HepG2 (cell line): ENCODE data around the gene IPO5. TPM values are rescaled to one million over a fixed set of nuclear protein-coding genes. Genes with fewer than 3 reads are reported as not detected.

Source experiments
- BORCS8-MEF2B ChIP-seq: sonication (generic); formaldehyde crosslinking; IDR thresholded peaks from 2 replicates; pipeline ENCODE4 v1.8.0; 2022; ENCODE audit warnings: mild to moderate bottlenecking, missing genetic modification reagents
- CAMTA2 ChIP-seq: sonication (generic); formaldehyde crosslinking; IDR thresholded peaks from 2 replicates; pipeline ENCODE4 v1.4.0; 2020; ENCODE audit warnings: mild to moderate bottlenecking, missing genetic modification reagents, borderline replicate concordance
- EP300 ChIP-seq, 3 experiments: sonication (generic) in 1 of 3; formaldehyde crosslinking in 1 of 3; IDR thresholded peaks; 2 replicates each; pipeline versions ENCODE4 v1.5.1 to v1.6.1; 2011 to 2020; ENCODE audit warnings: low read depth in 2 of 3, low read length in 2 of 3, borderline replicate concordance in 1 of 3, improper control_type of control experiment in 1 of 3, mild to moderate bottlenecking in 1 of 3, missing genetic modification reagents in 1 of 3, moderate library complexity in 1 of 3
- ESRRA ChIP-seq: sonication (generic); formaldehyde crosslinking; IDR thresholded peaks from 2 replicates; pipeline ENCODE4 v1.5.1; 2020; ENCODE audit warnings: mild to moderate bottlenecking, low read depth, missing genetic modification reagents
- HDAC1 ChIP-seq: sonication (generic); formaldehyde crosslinking; IDR thresholded peaks from 2 replicates; pipeline ENCODE4 v1.5.1; 2020; ENCODE audit warnings: mild to moderate bottlenecking, missing genetic modification reagents
- HIC2 ChIP-seq: sonication (generic); formaldehyde crosslinking; IDR thresholded peaks from 2 replicates; pipeline ENCODE4 v1.9.0; 2022; ENCODE audit warnings: low read depth, missing genetic modification reagents
- SALL1 ChIP-seq: sonication (generic); formaldehyde crosslinking; IDR thresholded peaks from 2 replicates; pipeline ENCODE4 v1.8.0; 2022; ENCODE audit warnings: mild to moderate bottlenecking, missing genetic modification reagents
- ZBTB3 ChIP-seq: sonication (generic); formaldehyde crosslinking; IDR thresholded peaks from 2 replicates; pipeline ENCODE4 v1.4.0; 2020; ENCODE audit warnings: low read depth, mild to moderate bottlenecking, moderate library complexity, missing genetic modification reagents, borderline replicate concordance
- ZMYM3 ChIP-seq: sonication (generic); formaldehyde crosslinking; IDR thresholded peaks from 2 replicates; pipeline ENCODE4 v1.5.1; 2020; ENCODE audit warnings: mild to moderate bottlenecking, missing genetic modification reagents
- ZNF124 ChIP-seq: sonication (generic); formaldehyde crosslinking; IDR thresholded peaks from 2 replicates; pipeline ENCODE4 v1.4.0; 2020; ENCODE audit warnings: missing genetic modification reagents
- ZNF143 ChIP-seq: sonication (generic); formaldehyde crosslinking; IDR thresholded peaks from 2 replicates; pipeline ENCODE4 v1.4.0; 2020; ENCODE audit warnings: missing genetic modification reagents
- ZNF274 ChIP-seq: sonication (generic); formaldehyde crosslinking; IDR thresholded peaks from 2 replicates; pipeline ENCODE4 v1.5.1; 2020; ENCODE audit warnings: mild to moderate bottlenecking, missing genetic modification reagents
- ZNF496 ChIP-seq: sonication (generic); formaldehyde crosslinking; IDR thresholded peaks from 2 replicates; pipeline ENCODE4 v1.8.1; 2023; ENCODE audit warnings: mild to moderate bottlenecking, moderate library complexity, missing genetic modification reagents; ENCODE audit not compliant: insufficient replicate concordance
- ZNF609 ChIP-seq: sonication (generic); formaldehyde crosslinking; IDR thresholded peaks from 2 replicates; pipeline ENCODE4 v1.4.0; 2020; ENCODE audit warnings: mild to moderate bottlenecking, missing genetic modification reagents, borderline replicate concordance
- ZNF761 ChIP-seq: sonication (generic); formaldehyde crosslinking; conservative IDR thresholded peaks from 2 replicates; pipeline ENCODE4 v1.4.0; 2020; ENCODE audit warnings: mild to moderate bottlenecking, missing genetic modification reagents
- polyA plus RNA-seq, 8 experiments: library from polyadenylated mRNA; depleted of rRNA in 3 of 8; stranded (reverse) in 7 of 8; unstranded in 1 of 8; fragments of >200 nt; fragmentation: Illumina TruSeq in 4 of 8; extraction: Trizol in 4 of 8; gene quantifications; 2 replicates each; pipeline versions ENCODE4 v1.2.1 to v1.2.3, GENCODE V29; 2011 to 2016; ENCODE audit warnings: low read depth in 4 of 8, missing spikeins in 1 of 8, mixed read lengths in 1 of 8; ENCODE audit not compliant: insufficient read depth in 1 of 8
- total RNA-seq, 5 experiments: library from RNA; depleted of rRNA; stranded (reverse); fragments of >200 nt; fragmentation: Illumina TruSeq; extraction: Trizol; gene quantifications; 2 replicates each; pipeline ENCODE4 v1.2.3, GENCODE V29; 2016; ENCODE audit warnings: low read depth in 1 of 5
- TF ChIP-seq, protein P1 (sequence below): sonication (generic); formaldehyde crosslinking; conservative IDR thresholded peaks from 2 replicates; pipeline ENCODE4 v1.4.0; 2020; ENCODE audit warnings: mild to moderate bottlenecking, missing genetic modification reagents, moderate library complexity
- TF ChIP-seq, protein P2 (sequence below): IDR thresholded peaks from 2 replicates; pipeline ENCODE4 v1.6.1; 2012; ENCODE audit warnings: inconsistent platforms

The IPO5 gene
- total and polyA plus RNA-seq, 2 of the 13 experiments (the other 11 are each of a cell fraction or from before 2014, with no cell fraction given) = 155 to 242 TPM

DNA sequence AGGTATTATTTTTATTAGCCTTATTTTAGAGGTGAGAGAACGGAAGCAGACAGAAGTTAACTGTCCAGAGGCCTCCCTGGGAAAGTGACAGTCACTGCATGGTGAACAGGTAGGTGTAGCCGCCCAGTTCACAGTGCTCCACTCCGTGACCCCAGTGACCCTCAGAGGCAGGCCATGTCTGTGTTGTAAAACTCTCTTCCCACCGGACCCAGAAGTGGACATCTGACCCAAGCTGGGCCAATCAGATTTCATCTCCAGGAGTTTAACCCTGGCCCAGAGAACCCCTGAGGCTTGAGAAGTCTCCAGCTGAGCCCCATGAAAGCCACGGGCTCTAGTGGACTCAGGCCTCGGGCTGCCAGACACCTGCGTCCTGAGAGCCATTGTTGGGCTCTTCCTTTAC, 105.8 kb downstream of the IPO5 start (continued):
- no peak for TF ChIP-seq EP300 (IDR thresholded peaks at IDR 0.05; ENCODE audit: low read depth in 2 of 2, low read length in 2 of 2)
- no peak for TF ChIP-seq EP300 (CRISPR knock-in tag; IDR thresholded peaks at IDR 0.05; ENCODE audit: borderline replicate concordance)
- TF ChIP-seq HIC2 (CRISPR knock-in tag) = no peak
- no peak for TF ChIP-seq ZNF124 (CRISPR knock-in tag)
- no peak for TF ChIP-seq ZNF143
- no peak for TF ChIP-seq ZBTB3 (CRISPR knock-in tag)
- TF ChIP-seq HDAC1 (CRISPR knock-in tag) = no peak
- no peak for TF ChIP-seq ZMYM3
- TF ChIP-seq ZNF761 (CRISPR knock-in tag) = no peak
- TF ChIP-seq ESRRA (CRISPR knock-in tag) = no peak
- TF ChIP-seq CAMTA2 (CRISPR knock-in tag) = no peak
- TF ChIP-seq ZNF496 = no peak
- TF ChIP-seq SALL1 (CRISPR knock-in tag) = 0 out of 2 replicates have a peak, but pooled peaks have one; percentile 29
- TF ChIP-seq BORCS8-MEF2B (CRISPR knock-in tag) = no peak
- TF ChIP-seq, protein P1, sequence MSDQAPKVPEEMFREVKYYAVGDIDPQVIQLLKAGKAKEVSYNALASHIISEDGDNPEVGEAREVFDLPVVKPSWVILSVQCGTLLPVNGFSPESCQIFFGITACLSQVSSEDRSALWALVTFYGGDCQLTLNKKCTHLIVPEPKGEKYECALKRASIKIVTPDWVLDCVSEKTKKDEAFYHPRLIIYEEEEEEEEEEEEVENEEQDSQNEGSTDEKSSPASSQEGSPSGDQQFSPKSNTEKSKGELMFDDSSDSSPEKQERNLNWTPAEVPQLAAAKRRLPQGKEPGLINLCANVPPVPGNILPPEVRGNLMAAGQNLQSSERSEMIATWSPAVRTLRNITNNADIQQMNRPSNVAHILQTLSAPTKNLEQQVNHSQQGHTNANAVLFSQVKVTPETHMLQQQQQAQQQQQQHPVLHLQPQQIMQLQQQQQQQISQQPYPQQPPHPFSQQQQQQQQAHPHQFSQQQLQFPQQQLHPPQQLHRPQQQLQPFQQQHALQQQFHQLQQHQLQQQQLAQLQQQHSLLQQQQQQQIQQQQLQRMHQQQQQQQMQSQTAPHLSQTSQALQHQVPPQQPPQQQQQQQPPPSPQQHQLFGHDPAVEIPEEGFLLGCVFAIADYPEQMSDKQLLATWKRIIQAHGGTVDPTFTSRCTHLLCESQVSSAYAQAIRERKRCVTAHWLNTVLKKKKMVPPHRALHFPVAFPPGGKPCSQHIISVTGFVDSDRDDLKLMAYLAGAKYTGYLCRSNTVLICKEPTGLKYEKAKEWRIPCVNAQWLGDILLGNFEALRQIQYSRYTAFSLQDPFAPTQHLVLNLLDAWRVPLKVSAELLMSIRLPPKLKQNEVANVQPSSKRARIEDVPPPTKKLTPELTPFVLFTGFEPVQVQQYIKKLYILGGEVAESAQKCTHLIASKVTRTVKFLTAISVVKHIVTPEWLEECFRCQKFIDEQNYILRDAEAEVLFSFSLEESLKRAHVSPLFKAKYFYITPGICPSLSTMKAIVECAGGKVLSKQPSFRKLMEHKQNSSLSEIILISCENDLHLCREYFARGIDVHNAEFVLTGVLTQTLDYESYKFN (CRISPR knock-in tag) = no peak
- TF ChIP-seq ZNF274 (CRISPR knock-in tag) = no peak
- TF ChIP-seq, protein P2, sequence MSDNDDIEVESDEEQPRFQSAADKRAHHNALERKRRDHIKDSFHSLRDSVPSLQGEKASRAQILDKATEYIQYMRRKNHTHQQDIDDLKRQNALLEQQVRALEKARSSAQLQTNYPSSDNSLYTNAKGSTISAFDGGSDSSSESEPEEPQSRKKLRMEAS = no peak
- no peak for TF ChIP-seq ZNF609
